GM12872 (cell line): ENCODE measurements around the gene PFDN4.

ENCODE experiments used
- TF ChIP-seq, protein P1 (sequence below): IDR thresholded peaks from 3 replicates; pipeline ENCODE4 v1.5.1; 2011; ENCODE audit warnings: low read depth, mild to moderate bottlenecking, low read length, moderate library complexity; ENCODE audit not compliant: insufficient read depth

Gene PFDN4

DNA sequence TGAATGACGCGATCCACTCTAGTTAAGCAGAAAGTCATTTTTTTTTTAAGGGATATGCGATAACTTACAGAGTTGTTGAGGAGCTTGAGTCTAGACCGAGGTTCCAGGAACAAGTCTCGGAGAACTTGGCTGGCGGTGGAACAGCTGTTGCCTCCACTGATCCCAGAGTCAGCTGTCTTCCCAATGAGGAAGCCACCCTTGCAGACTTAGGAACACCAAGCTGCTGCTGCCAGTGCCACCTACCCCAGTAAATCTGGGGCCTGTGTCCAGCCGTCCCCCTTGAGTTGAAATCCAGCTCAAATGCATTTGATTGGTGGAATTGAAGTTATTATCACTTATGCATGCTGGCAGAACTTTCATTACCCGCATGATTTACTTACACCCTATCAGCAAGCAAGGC lies 6.7 kb downstream of the PFDN4 start:
- TF ChIP-seq, protein P1, sequence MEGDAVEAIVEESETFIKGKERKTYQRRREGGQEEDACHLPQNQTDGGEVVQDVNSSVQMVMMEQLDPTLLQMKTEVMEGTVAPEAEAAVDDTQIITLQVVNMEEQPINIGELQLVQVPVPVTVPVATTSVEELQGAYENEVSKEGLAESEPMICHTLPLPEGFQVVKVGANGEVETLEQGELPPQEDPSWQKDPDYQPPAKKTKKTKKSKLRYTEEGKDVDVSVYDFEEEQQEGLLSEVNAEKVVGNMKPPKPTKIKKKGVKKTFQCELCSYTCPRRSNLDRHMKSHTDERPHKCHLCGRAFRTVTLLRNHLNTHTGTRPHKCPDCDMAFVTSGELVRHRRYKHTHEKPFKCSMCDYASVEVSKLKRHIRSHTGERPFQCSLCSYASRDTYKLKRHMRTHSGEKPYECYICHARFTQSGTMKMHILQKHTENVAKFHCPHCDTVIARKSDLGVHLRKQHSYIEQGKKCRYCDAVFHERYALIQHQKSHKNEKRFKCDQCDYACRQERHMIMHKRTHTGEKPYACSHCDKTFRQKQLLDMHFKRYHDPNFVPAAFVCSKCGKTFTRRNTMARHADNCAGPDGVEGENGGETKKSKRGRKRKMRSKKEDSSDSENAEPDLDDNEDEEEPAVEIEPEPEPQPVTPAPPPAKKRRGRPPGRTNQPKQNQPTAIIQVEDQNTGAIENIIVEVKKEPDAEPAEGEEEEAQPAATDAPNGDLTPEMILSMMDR, result no peak

- TF ChIP-seq, protein P1, result no peak
These were observed 7.4 kb downstream of the PFDN4 start for GRCh38 chr20:54215157-54215789.

DNA sequence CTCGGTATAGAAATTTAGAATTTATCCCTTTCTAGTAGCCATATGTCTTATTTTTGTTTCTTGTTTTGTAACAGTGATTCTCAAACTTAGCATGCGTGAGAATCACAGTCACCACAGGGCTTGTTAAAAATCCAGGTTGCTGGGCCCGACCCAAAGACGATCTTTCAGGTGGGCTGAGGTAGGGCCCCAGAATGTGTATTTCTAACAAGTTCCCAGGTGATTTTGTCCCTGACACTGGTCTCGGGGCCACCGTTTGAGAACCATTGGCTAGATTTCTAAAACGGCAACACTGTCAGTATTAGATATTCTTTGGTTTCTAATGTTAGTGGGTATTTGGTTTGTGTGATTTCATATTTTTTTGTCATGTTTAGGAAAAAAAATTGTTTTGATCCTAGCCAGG lies 9.9 kb downstream of the PFDN4 start:
- TF ChIP-seq, protein P1, result no peak

GRCh38 chr20:54218470-54218869 lies 10.6 kb downstream of the PFDN4 start:
- TF ChIP-seq, protein P1, result no peak

DNA sequence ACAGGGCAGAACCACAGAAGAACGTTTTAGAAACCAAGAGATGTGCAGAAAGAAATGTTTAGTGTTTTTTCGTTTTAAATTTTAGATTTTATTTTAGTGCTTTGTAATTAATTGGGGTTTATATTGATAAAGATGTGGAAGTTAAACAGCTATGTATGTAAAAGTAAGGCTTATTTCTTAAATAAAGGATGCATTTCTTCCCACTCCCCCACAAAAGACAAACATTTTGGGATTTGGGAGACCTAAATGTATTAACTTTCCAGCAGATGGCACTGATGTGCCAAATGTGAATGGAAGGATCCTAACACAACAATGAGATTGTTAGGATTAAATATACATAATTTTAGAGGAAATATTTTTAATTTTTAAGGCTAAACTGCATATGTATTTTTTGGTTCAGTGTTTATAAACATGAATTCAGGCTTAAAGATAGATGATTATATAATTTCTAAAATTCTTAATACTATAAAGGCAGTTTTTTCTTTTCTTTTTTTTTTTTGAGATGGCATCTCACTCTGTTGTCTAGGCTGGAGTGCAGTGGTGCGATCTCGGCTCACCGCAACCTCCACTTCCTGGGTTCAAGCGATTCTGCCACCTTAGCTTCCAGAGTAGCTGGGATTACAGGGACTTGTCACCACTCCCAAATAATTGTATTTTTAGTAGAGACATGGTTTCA lies 12.0 kb downstream of the PFDN4 start:
- TF ChIP-seq, protein P1, result peak; percentile 20; the same call in 1 of the 3 replicates

- TF ChIP-seq, protein P1, result no peak
These were observed 12.8 kb downstream of the PFDN4 start for GRCh38 chr20:54220722-54221121.

GRCh38 chr20:54221353-54221752 lies 13.5 kb downstream of the PFDN4 start:
- TF ChIP-seq, protein P1, result no peak
